GM12892 (cell line): Measurements from ENCODE around the gene ROCK2.

Experiments used
- POLR2A ChIP-seq: IDR thresholded peaks from 2 replicates; pipeline ENCODE4 v1.6.1; 2011; ENCODE audit warnings: low read depth, low read length, control low read depth
- POLR2AphosphoS5 ChIP-seq: IDR thresholded peaks from 2 replicates; pipeline ENCODE4 v1.6.1; 2011; ENCODE audit warnings: low read depth, low read length, control low read depth
- TAF1 ChIP-seq: IDR thresholded peaks from 2 replicates; pipeline ENCODE4 v1.6.1; 2011; ENCODE audit warnings: low read depth, mild to moderate bottlenecking, control low read depth, low read length, borderline replicate concordance

GRCh38 chr2:11299439-11299838 lies 45.0 kb downstream of the ROCK2 start:
- TF ChIP-seq TAF1 = no peak
- no peak for TF ChIP-seq POLR2AphosphoS5
- TF ChIP-seq POLR2A = no peak
